HG02571 (cell line): ENCODE results near the gene XIRP1.
"Not testable (repeated sequence)": the region's sequence is repeated elsewhere in the genome, so short reads cannot be mapped to it uniquely, and the experiment has no call there.

Experiments used
- ATAC-seq: cut with Tn5 transposase; IDR thresholded peaks from one replicate; pipeline ENCODE4 v1.9.1; 2021; ENCODE audit warnings: mild to moderate bottlenecking, moderate library complexity; ENCODE audit not compliant: unreplicated experiment

Gene XIRP1

GRCh38 chr3:39192490-39193092, at the start of gene XIRP1:
Gene XIRP1 (minus strand): TSS chr3:39192595. CDS start chr3:39189445, 3,150 bp downstream.
- no peak for ATAC-seq

GRCh38 chr3:39241561-39241960, 49.2 kb upstream of the XIRP1 start:
- ATAC-seq = no peak

- ATAC-seq = no peak
Measured at GRCh38 chr3:39237027-39237426, 44.6 kb upstream of the XIRP1 start.

- ATAC-seq = no peak
Measured at GRCh38 chr3:39234651-39235050, 42.3 kb upstream of the XIRP1 start.

GRCh38 chr3:39232859-39233258, 40.5 kb upstream of the XIRP1 start:
- ATAC-seq = no peak

- no peak for ATAC-seq
Measured at GRCh38 chr3:39230453-39230852, 38.1 kb upstream of the XIRP1 start.

GRCh38 chr3:39228496-39228895, 36.1 kb upstream of the XIRP1 start:
- no peak for ATAC-seq

- not testable (repeated sequence) for ATAC-seq
Measured at GRCh38 chr3:39227596-39227995, 35.2 kb upstream of the XIRP1 start.

GRCh38 chr3:39226106-39226741, 33.8 kb upstream of the XIRP1 start:
- no peak for ATAC-seq

- no peak for ATAC-seq
Measured at GRCh38 chr3:39224288-39224687, 31.9 kb upstream of the XIRP1 start.

- ATAC-seq = no peak
Measured at GRCh38 chr3:39222939-39223338, 30.5 kb upstream of the XIRP1 start.

GRCh38 chr3:39222462-39222861, 30.1 kb upstream of the XIRP1 start:
- ATAC-seq = no peak

GRCh38 chr3:39221141-39221530, 28.7 kb upstream of the XIRP1 start:
- ATAC-seq = no peak

GRCh38 chr3:39220407-39221140, 28.2 kb upstream of the XIRP1 start:
- no peak for ATAC-seq

- ATAC-seq = no peak
Measured at GRCh38 chr3:39219702-39220101, 27.3 kb upstream of the XIRP1 start.

- ATAC-seq = peak; percentile 97
Measured at GRCh38 chr3:39216176-39216790, 23.9 kb upstream of the XIRP1 start.

GRCh38 chr3:39213613-39214012, 21.2 kb upstream of the XIRP1 start:
- no peak for ATAC-seq

- no peak for ATAC-seq
Measured at GRCh38 chr3:39212665-39213064, 20.3 kb upstream of the XIRP1 start.

- ATAC-seq = no peak
Measured at GRCh38 chr3:39211332-39212130, 19.1 kb upstream of the XIRP1 start.

- ATAC-seq = no peak
Measured at GRCh38 chr3:39210078-39210477, 17.7 kb upstream of the XIRP1 start.
